Measurements from ENCODE around the gene ZIC2. TPM values are rescaled to one million over a fixed set of nuclear protein-coding genes. Genes with fewer than 3 reads are reported as not detected.

ZIC2 gene
- total and polyA plus RNA-seq, 8 donors, result not detected

- H3K4me3 ChIP-seq, result no peak overlapping the region
- 6 to 19% (median 10%) methylated on average over 30 to 42 of the region's 42 CpGs for WGBS, 5 donors
- peaks cover 67 to 100% (median 99%) of the 10 kb centered on the region in 3 donors for H3K27me3 ChIP-seq
- H3K9me3 ChIP-seq, result peaks cover 0 to 25% (median 0%) of the 10 kb centered on the region in 4 donors
- TF ChIP-seq POLR2A (IDR thresholded peaks at IDR 0.05), result no peak
- no peak for TF ChIP-seq POLR2AphosphoS5 (IDR thresholded peaks at IDR 0.05)
- no peak for TF ChIP-seq EP300 (IDR thresholded peaks at IDR 0.05)
- TF ChIP-seq CTCF (IDR thresholded peaks at IDR 0.05), result no peak
- H3K4me1 ChIP-seq, result peaks cover 7 to 39% (median 32%) of the 10 kb centered on the region in 4 donors
- intact Hi-C loops (cut with DNase I; ENCODE audit: low total_unique reads), result no loop called here
- DNase-seq, result peak in 1 of 2 donors; percentile 13
- no peaks in the 10 kb centered on the region for H3K36me3 ChIP-seq
- no peak overlapping the region for H3K27ac ChIP-seq
Measured at GRCh38 chr13:99989276-99990125, 7.9 kb downstream of the ZIC2 start.

- Histone ChIP-seq H3K27me3 (peaks cover 67 to 100% (median 99%) of the 10 kb centered on the region in 3 donors), H3K4me3 (no peak overlapping the region), H3K9me3 (peaks cover 0 to 20% (median 2%) of the 10 kb centered on the region in 4 donors), H3K4me1 (peaks cover 7 to 35% (median 25%) of the 10 kb centered on the region in 4 donors), H3K36me3 (no peaks in the 10 kb centered on the region), H3K27ac (no peak overlapping the region)
- DNase-seq, result peak in 1 of 2 donors; percentile 16
- TF ChIP-seq POLR2A (IDR thresholded peaks at IDR 0.05) (no peak), POLR2AphosphoS5 (IDR thresholded peaks at IDR 0.05) (no peak), EP300 (IDR thresholded peaks at IDR 0.05) (no peak), CTCF (IDR thresholded peaks at IDR 0.05) (no peak)
- 9 to 18% (median 9%) methylated on average over 36 to 42 of the region's 42 CpGs for WGBS, 5 donors
- intact Hi-C loops (cut with DNase I; ENCODE audit: low total_unique reads), result no loop called here
Measured at GRCh38 chr13:99990126-99990977, 8.8 kb downstream of the ZIC2 start.

GRCh38 chr13:99991013-99991827 lies 9.6 kb downstream of the ZIC2 start:
- TF ChIP-seq POLR2A (IDR thresholded peaks at IDR 0.05) (no peak), POLR2AphosphoS5 (IDR thresholded peaks at IDR 0.05) (no peak), EP300 (IDR thresholded peaks at IDR 0.05) (no peak), CTCF (IDR thresholded peaks at IDR 0.05) (no peak)
- H3K9me3 ChIP-seq, result peaks cover 0 to 23% (median 8%) of the 10 kb centered on the region in 4 donors
- peaks cover 7 to 40% (median 25%) of the 10 kb centered on the region in 4 donors for H3K4me1 ChIP-seq
- H3K4me3 ChIP-seq, result no peak overlapping the region
- WGBS, 5 donors, result 7 to 13% (median 10%) methylated on average over 29 to 35 of the region's 35 CpGs
- H3K27ac ChIP-seq, result no peak overlapping the region
- H3K27me3 ChIP-seq, result peaks cover 71 to 100% (median 100%) of the 10 kb centered on the region in 3 donors
- H3K36me3 ChIP-seq, result no peaks in the 10 kb centered on the region
- intact Hi-C loops (cut with DNase I; ENCODE audit: low total_unique reads), result no loop called here
- peak in 1 of 2 donors; percentile 5 for DNase-seq

Measured in stomach (tissue), 9 donors.